GM12892 (cell line): ENCODE data around the gene KCNC1.

Experiments used
- POLR2A ChIP-seq: IDR thresholded peaks from 2 replicates; pipeline ENCODE4 v1.6.1; 2011; ENCODE audit warnings: low read depth, low read length, control low read depth
- POLR2AphosphoS5 ChIP-seq: IDR thresholded peaks from 2 replicates; pipeline ENCODE4 v1.6.1; 2011; ENCODE audit warnings: low read depth, low read length, control low read depth
- TAF1 ChIP-seq: IDR thresholded peaks from 2 replicates; pipeline ENCODE4 v1.6.1; 2011; ENCODE audit warnings: low read depth, mild to moderate bottlenecking, control low read depth, low read length, borderline replicate concordance

GRCh38 chr11:17743808-17744119, 9.2 kb downstream of the KCNC1 start:
- TF ChIP-seq POLR2A, result no peak
- TF ChIP-seq POLR2AphosphoS5, result no peak
- no peak for TF ChIP-seq TAF1
